ENCODE results near the gene NAA20. TPM values are rescaled to one million over a fixed set of nuclear protein-coding genes. Genes with fewer than 3 reads are reported as not detected.

The NAA20 gene
- total and polyA plus RNA-seq, 4 donors, result 26.8 to 75.6 (median 39.2) TPM

DNA sequence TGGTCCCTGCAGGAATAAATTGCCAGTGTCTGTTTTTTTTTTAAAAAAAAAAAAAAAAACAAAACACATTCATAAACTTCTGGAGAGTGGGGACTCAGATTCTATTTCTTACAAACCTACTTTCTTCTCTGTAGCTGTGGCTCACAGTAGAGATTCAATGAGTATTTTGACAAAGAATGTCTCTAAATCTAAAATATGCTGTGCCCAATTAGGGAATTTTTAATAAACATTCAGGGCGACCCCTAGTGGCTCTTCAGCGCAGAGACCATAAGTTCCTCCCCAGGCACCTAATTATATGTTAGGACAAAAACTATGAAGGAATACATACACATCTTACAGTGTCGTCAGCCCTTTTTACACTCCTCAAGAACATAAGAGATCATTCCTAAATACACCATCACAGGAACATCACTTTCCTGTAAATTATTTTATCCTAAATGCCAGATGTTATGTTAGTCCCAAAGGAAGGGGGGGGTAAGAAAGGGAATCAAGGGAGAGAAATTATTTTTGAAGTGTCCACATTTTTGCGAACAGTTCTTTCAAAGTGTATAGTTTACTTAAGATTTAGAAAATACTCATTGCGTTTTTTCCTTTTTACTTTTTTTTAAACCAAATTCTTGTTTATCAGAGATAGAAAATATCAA, 21.8 kb upstream of the NAA20 start:
- Histone ChIP-seq H3K9me3 (ENCODE audit: control insufficient read depth in 4 of 4, low read length in 3 of 4) (no peaks in the 10 kb centered on the region), H3K27me3 (ENCODE audit: control insufficient read depth in 4 of 4, insufficient read depth in 4 of 4, low read length in 3 of 4) (no peaks in the 10 kb centered on the region), H3K36me3 (ENCODE audit: control insufficient read depth in 4 of 4, insufficient read depth in 3 of 4, low read depth in 1 of 4, low read length in 3 of 4) (peaks cover 0 to 7% (median 0%) of the 10 kb centered on the region in 4 donors), H3K4me1 (ENCODE audit: control insufficient read depth in 4 of 4, insufficient read depth in 4 of 4, low read length in 3 of 4) (peaks cover 8 to 25% (median 17%) of the 10 kb centered on the region in 4 donors), H3K9ac (ENCODE audit: low read depth in 1 of 2, low read length in 2 of 2) (no peak overlapping the region), H3K27ac (ENCODE audit: low read depth in 1 of 2, low read length in 2 of 2) (no peak overlapping the region), H3K4me3 (ENCODE audit: low read depth in 1 of 3, low read length in 3 of 3) (no peak overlapping the region)
- TF ChIP-seq JUND (IDR thresholded peaks at IDR 0.05) (no peak), RXRA (IDR thresholded peaks at IDR 0.05) (peak in 1 of 2 donors; percentile 7), RAD21 (IDR thresholded peaks at IDR 0.05) (peak; percentile 91 to 92)
- TF ChIP-seq, protein P1, sequence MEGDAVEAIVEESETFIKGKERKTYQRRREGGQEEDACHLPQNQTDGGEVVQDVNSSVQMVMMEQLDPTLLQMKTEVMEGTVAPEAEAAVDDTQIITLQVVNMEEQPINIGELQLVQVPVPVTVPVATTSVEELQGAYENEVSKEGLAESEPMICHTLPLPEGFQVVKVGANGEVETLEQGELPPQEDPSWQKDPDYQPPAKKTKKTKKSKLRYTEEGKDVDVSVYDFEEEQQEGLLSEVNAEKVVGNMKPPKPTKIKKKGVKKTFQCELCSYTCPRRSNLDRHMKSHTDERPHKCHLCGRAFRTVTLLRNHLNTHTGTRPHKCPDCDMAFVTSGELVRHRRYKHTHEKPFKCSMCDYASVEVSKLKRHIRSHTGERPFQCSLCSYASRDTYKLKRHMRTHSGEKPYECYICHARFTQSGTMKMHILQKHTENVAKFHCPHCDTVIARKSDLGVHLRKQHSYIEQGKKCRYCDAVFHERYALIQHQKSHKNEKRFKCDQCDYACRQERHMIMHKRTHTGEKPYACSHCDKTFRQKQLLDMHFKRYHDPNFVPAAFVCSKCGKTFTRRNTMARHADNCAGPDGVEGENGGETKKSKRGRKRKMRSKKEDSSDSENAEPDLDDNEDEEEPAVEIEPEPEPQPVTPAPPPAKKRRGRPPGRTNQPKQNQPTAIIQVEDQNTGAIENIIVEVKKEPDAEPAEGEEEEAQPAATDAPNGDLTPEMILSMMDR (IDR thresholded peaks at IDR 0.05; ENCODE audit: low read depth, low read length, missing input control), result peak; percentile 87
- TF ChIP-seq, protein P2, sequence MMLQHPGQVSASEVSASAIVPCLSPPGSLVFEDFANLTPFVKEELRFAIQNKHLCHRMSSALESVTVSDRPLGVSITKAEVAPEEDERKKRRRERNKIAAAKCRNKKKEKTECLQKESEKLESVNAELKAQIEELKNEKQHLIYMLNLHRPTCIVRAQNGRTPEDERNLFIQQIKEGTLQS (IDR thresholded peaks at IDR 0.05), result no peak
- no peak for DNase-seq (ENCODE audit: low spot score)
- WGBS, result 33% methylated on average over 5 of the region's 5 CpGs

DNA sequence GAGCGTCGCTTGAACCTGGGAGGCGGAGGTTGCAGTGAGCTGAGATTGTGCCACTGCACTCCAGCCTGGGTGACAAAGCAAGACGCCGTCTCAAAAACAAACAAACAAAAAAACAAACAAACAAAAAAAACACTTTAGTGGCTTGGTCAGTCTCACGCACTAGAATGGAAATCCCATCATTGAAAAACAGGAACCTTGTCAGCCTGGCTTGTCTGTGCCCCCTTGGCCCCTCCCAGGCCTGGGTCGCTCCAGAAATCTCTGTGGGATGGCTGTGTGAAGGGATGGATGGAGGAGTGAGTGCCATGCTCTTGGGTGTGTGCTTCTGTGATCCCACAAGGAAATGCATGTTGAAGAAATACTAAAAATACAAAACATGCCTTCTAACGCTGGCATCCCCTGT, 20.9 kb upstream of the NAA20 start:
- H3K9ac ChIP-seq (ENCODE audit: low read depth in 1 of 2, low read length in 2 of 2), result no peak overlapping the region
- no peak for TF ChIP-seq HNF4G (IDR thresholded peaks at IDR 0.05)
- TF ChIP-seq FOXA1 (IDR thresholded peaks at IDR 0.05), result no peak
- TF ChIP-seq, protein P3, sequence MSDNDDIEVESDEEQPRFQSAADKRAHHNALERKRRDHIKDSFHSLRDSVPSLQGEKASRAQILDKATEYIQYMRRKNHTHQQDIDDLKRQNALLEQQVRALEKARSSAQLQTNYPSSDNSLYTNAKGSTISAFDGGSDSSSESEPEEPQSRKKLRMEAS (IDR thresholded peaks at IDR 0.05), result no peak
- no peak for TF ChIP-seq FOXA2 (IDR thresholded peaks at IDR 0.05)
- TF ChIP-seq JUND (IDR thresholded peaks at IDR 0.05), result no peak
- TF ChIP-seq, protein P1 (IDR thresholded peaks at IDR 0.05; ENCODE audit: low read depth, low read length, missing input control), result no peak
- TF ChIP-seq, protein P4, sequence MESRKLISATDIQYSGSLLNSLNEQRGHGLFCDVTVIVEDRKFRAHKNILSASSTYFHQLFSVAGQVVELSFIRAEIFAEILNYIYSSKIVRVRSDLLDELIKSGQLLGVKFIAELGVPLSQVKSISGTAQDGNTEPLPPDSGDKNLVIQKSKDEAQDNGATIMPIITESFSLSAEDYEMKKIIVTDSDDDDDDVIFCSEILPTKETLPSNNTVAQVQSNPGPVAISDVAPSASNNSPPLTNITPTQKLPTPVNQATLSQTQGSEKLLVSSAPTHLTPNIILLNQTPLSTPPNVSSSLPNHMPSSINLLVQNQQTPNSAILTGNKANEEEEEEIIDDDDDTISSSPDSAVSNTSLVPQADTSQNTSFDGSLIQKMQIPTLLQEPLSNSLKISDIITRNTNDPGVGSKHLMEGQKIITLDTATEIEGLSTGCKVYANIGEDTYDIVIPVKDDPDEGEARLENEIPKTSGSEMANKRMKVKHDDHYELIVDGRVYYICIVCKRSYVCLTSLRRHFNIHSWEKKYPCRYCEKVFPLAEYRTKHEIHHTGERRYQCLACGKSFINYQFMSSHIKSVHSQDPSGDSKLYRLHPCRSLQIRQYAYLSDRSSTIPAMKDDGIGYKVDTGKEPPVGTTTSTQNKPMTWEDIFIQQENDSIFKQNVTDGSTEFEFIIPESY (IDR thresholded peaks at IDR 0.05), result no peak
- H3K4me1 ChIP-seq (ENCODE audit: control insufficient read depth in 4 of 4, insufficient read depth in 4 of 4, low read length in 3 of 4), result peaks cover 8 to 24% (median 18%) of the 10 kb centered on the region in 4 donors
- DNase-seq (ENCODE audit: low spot score), result no peak
- H3K27me3 ChIP-seq (ENCODE audit: control insufficient read depth in 4 of 4, insufficient read depth in 4 of 4, low read length in 3 of 4), result no peaks in the 10 kb centered on the region
- WGBS, result 84% methylated on average over 8 of the region's 8 CpGs
- no peaks in the 10 kb centered on the region for H3K9me3 ChIP-seq (ENCODE audit: control insufficient read depth in 4 of 4, low read length in 3 of 4)
- peaks cover 0 to 6% (median 0%) of the 10 kb centered on the region in 4 donors for H3K36me3 ChIP-seq (ENCODE audit: control insufficient read depth in 4 of 4, insufficient read depth in 3 of 4, low read depth in 1 of 4, low read length in 3 of 4)
- no peak overlapping the region for H3K4me3 ChIP-seq (ENCODE audit: low read depth in 1 of 3, low read length in 3 of 3)
- no peak overlapping the region for H3K27ac ChIP-seq (ENCODE audit: low read depth in 1 of 2, low read length in 2 of 2)

All from liver (tissue), 9 donors.